DMS 273 treated with DMSO at 0.1 percent for 48 hours (cell line): Measurements from ENCODE around the gene TMEM184A.
A peak's percentile ranks its signal among the peaks of the same experiment; 100 is the strongest.
"Not testable (repeated sequence)": the region's sequence is repeated elsewhere in the genome, so short reads cannot be mapped to it uniquely, and the experiment has no call there.

ENCODE experiments used
- DNase-seq: peaks from one replicate; lab custom pipeline; 2025; lab: John Stamatoyannopoulos, UW

Gene TMEM184A

DNA sequence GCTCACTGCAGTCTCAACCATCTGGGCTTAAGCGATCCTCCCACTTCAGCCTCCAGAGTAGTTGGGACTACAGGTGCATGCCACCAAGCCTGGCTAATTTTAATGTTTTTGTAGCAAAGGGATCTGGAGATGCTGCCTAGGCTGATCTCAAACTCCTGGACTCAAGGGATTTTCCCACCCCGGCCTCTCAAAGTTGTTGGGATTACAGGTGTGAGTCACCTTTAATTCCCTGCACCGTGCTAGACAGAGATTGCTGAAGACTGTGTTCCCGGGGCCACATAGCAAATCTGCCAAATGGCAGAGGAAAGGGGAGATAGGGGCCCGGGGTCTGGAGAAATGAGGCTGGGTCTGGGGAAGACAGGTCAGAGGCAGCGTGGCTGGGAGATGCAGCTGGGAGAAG, 34.5 kb upstream of the TMEM184A start:
- no peak for DNase-seq

DNA sequence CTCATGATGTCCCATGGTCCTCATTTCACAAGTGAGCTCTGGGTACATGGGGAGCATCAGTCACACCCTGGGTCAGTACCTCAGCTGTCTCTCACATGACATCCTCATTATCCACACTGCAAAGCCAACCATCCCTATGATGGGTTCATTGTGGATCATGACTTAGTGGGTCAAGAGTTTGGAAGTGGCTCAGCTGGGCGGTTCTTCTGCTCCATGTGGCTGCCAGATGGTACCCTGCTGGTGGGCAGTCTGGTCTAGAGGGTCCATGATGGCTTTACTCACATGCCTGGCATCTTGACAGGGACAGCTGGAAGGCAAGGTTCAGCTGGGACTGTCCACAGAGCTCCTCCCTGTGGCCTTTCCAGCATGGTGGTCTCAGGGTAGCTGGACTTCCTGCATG, 33.0 kb upstream of the TMEM184A start:
- no peak for DNase-seq

DNA sequence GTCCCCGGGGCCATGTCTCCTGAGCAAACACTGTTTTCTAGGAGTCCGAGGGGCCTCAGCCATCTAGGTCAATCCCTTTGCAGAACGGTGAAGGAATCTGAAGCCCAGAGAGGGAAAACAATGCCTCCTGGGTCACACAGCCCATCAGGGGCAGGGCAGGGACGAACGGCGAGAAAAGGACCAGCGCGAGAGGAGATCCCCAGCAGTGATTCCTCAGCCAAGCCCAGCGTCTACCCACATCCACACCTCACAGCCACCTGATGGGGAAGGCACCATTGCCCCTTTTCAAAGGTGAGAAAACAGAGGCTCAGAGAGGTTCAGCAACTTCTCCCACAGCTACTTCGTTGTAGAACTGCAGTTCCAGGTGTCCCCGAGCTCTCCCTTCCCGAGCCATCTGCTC, 31.7 kb upstream of the TMEM184A start:
- no peak for DNase-seq

DNA sequence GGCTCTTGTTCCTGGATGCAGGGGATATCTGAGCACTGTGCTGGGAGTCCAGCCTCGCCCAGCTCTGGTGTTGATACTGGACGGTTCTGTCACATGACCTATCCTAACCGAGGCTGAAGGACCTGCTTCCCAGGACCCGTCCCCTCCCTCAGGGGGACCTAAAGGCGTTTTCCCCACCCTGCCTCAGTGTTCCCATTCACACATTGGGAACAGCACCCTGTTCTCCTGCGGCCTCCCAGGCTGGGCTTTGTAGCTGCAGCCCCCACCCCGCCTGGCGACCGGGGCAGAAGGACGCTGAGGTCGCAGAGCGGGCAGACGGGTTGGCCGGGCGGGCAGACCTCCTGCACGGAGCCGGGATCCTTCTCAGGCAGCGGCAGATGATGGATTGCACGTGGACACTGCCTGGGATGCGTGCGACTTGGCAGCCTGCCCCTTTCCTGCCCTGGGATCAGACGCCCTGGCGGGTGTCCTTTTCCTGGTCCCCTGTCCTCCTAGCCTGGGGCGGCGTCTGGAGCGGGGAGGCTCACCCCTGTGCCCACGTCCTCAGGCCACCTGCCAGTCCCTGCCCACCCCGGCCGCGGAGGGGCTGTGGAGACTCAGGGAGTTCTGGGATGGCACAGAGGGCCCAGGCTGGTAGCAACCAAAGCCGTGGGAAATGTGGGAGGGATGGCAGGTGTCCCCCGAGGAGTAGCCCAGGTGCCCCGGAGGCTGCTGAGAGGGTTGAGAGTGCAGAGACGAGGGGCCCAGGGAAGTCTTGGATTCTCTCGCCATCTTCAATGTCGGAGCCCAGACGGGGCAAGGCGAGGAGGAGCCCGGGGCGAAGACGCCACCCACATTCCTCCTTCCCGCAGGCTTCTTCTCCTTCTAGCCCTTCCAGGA, 31.1 kb upstream of the TMEM184A start:
- no peak for DNase-seq

DNA sequence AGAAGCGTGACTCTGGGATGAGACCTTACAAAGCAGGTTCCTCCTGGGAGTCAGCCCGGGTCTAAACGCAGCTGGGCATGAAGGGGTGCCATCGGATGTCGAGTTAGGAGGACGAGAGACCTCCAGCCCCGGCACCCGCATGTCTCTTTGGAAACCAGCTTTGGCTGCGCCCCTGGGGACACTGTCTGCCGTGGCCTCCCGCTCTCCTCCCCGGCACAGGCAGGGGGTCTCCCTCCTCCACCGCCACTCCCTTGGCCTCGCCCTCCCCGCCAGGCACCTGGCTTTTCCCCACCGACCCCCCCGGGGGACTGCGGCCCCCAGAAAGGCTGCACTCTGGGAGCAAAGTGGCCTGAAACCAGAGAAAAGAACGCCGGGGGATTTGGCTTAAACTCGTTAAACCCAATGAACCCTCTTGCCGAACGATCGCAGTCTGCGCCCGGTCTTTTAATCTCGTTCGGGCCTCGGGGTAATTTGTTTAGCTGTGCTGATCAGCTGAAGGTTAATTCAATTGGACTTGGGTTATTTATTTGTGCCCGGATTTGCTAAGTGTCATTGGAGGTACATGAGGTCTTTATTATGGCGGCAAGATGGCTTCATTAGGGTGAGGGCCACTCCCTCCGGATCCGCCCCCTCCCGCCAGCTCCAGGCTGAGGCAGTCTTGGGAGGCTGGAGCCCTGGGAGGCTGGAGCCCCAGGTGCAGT, 30.3 kb upstream of the TMEM184A start:
- DNase-seq = no peak

DNA sequence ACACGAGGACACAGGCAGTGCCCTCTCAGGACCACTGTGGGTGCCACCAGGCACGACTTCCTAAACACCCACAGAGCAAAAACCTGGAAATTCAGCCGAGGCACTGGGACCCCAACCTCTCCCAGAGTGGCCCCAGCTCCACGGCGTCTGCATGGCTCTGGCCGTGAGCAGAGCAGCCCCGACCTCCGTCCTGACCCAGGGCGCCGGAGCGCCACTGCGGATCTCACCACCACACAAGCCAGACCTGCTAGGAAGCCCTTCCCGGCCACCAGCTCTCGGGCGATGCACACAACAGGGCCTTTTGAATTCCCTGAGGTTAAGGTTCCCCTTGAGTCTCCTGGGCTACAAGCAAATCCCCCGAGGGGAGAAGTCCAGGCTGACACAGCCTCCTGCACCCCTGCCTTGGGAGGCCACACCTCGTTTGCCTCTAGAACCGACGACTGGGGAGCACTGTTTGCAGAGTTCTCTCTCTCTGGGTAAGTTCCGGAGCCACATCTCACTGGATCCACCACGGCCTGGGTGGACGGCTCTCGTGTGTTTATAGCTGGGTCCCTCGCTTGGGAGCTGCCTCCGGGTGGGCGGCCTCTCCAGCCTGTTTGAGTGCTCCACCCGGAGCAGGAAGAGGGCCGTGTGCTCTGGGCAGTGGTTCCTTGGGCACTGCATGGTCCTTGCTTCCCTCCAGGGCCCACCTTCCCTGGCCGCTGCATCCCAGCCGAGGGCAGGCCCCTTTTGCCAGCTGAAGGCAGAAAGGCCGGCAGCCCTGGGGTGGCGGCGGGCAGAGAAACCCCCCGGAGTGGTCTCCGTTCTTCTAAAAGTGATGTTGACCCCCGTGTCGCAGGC, 29.4 kb upstream of the TMEM184A start:
- no peak for DNase-seq

DNA sequence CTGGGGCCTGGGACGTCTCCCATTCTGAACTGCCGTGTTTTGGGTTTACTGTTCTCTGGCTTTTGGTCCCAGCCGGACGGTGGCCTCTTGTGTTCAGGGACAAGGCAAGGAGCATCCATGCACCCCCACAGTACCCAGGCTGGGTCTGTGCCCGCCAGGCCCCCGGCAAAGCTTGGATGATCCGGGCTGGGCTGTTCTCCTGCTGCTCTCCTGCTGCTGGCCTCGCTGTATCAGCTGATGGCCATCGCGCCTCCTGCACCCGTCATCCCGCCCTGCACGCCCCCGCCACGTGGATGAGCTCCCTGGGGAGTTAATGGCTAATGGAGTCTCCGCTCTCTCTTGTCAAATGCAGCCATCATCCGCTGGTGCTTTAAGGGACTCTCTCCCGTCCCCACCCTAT, 28.7 kb upstream of the TMEM184A start:
- no peak for DNase-seq

DNA sequence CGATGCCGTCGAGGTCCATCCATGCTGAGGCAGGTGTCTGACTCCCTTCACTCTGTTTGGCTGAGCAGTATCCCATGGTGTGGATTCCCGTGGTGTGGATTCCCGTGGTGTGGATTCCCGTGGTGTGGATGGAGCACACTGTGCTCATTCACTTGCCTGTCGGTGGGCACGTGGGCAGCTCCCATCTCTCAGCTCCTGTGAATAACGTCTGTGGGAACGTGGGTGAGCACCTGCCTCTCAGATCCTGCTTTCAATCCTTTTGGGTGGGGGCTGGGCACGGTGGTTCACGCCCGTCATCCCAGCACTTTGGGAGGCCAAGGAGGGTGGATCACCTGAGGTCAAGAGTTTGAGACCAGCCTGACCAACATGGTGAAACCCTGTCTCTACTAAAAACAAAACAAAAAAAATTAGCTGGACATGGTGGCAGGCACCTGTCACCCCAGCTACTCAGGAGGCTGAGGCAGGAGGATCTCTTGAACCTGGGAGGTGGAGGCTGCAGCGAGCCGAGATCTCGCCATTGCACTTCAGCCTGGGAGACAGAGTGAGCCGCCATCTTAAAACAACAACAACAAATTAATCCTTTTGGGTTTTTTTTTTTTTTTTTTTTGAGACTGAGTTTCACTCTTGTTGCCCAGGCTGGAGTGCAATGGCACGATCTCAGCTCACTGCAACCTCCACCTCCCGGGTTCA, 27.4 kb upstream of the TMEM184A start:
- DNase-seq = not testable (repeated sequence)

DNA sequence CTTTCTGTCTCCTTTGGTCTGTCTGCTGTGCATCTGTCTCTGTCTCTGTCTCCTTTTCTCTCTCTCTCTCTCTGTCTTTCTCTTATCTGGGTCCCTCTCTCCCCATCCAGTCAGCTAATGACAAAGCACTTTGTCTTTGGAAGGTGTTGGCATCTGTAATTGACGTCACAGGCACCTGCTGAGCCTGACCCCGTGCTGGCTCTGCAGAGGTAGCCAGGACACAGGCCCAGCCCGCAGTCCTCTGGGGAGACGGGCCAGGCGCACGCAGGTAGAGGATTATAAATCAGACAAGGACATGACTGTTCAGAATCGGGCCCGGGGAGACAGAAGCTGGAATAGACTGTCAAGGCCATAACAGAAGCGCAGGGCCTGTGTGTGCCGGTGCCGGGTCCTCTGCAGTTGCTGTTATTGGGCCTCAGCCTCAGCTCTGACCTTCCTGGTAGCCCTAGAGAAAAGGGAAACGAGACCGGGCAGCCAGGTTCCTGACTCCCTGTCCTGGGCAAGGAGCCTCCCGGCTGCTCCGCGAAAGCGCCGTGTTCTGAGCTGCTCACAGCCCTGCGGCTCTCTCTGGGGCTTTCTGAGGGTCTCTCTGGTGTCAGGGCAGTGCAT, 24.5 kb upstream of the TMEM184A start:
- no peak for DNase-seq

DNA sequence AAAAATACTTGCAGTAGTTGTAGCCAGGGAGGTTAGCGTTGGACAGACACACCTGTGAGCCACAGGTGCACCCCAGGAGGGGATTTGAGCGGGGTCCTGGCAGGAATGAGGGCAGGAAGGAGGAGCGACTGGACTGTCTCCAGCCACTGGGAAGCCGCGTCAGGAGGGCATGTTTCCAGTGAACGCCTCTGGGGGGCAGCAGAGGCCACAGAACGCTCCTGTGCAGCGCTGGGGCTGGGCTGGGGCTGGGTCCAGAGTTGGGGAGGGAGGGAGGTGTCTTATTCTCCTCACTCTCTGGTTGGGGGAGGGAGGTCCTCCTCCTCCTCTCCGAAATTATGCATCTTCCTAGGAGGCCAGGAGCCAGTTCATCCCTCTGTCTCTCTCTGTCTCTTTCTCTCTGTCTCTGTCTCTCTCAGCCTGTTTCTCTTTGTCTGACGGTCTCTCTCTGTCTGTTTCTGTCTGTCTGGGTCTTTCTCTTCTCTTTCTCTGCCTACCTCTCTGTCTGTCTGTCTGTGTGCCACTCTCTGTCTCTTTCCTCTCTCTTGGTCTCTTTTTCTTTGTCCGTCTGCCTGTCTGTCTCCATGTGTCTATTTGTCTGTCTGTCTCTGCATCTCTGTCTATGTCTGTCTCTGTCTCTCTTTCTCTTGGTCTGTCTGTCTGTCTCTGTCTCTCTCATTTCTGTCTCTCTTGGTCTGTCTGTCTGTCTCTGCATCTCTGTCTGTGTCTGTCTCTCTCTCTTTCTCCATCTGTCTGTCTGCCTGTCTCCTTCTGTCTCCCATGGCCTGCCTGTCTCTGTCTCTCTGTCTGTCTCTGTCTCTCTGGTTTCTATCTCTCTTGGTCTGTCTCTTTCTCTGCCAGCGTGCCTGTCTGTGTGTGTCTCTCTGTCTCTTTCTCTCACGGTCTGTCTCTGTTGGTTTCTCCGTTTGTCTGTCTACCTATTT, 23.7 kb upstream of the TMEM184A start:
- DNase-seq = peak; percentile 45

DNA sequence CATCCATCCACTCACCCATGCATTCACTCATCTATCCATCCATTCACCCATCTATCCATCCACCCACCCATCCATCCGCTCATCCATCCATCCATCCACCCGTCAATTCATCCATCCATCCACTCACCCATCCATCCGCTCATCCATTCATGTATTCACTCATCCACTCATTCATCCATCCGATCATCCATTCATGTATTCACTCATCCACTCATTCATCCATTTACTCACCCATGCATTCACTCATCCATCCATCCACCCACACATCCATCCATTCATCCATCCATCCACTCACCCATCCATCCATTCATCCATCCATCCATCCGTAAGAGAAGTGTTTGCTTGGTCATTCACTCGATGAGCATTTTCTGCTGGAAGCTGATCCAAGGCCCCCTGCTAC, 22.5 kb upstream of the TMEM184A start:
- DNase-seq = no peak

DNA sequence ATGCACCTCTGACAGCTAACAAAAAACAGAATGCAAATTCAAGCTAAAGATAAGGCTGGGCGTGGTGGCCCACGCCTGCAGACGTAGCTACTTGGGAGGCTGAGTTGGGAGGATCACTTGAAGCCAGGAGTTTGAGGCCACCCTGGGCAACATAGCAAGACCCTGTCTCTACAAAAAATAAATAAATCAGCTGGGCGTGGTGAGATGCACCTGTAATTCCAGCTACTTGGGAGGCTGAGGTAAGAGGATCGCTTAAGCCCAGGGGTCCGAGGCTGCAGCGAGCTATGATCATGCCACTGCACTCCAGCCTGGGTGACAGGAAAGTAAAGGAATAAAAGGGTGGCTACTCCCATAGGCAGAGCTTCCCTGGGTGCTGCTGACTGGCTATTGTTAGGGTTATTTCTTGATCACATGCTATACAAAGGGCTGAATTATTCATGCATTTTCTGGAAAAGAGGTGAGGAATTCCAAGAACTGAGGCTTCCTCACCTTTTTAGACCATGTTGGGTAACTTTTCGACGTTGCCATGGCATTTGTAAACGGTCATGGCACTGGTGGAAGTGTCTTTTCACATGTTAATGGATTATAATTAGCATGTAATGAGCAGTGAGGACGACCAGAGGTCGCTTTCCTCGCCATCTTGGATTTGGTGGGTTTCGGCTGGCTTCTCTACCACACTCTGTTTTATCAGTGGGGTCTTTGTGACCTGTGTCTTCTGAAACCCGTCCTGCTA, 20.7 kb upstream of the TMEM184A start:
- no peak for DNase-seq

DNA sequence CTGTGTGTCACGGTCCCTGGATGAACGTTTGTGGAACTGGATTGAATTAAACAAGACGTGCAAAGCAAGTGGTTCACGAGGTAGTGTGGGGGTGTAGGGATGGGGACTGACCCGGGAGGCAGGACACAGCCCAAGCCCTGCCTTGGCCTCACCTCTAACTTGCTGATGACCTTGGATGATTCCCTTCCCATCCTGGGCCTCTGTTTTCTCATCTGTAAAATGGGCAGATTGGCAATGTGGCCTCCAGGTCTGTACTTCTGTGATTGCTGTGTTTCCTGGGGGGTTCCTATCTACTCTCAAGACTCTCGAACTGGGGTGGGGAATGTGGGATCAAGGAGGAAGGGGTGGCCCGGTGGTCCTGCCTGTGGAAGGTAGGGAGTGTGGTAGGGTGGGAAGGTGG, 19.8 kb upstream of the TMEM184A start:
- DNase-seq = no peak

DNA sequence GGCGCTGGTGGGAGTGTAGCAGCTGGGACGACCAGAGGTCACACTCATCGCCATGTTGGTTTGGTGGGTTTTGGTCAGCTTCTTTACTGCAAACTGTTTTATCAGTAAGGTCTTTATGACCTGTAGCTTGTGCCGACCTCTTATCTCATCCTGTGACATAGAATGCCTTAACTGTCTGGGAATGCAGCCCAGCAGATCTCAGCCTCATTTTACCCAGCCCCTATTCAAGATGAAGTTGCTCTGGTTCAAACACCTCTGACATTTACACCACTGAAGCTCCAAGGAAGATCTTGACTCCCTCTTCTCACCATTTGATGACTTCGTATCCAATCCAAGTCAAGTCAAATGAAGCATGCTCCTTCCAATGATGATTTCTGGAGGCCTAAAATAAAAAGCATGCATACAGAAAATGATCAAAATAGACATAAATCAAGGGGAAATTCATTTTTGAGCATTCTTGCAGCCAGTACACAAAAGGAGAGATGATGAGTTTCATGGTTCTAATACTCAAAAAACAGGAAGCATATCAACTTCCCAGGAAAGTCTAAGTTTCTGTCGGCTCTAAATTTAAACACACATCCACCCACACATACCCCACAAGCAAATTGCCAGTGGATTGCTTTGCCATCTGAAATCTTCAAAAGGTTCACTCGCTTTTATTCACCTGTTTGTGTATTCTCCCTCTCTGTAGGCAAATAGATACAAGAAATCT, 16.3 kb upstream of the TMEM184A start:
- DNase-seq = no peak

DNA sequence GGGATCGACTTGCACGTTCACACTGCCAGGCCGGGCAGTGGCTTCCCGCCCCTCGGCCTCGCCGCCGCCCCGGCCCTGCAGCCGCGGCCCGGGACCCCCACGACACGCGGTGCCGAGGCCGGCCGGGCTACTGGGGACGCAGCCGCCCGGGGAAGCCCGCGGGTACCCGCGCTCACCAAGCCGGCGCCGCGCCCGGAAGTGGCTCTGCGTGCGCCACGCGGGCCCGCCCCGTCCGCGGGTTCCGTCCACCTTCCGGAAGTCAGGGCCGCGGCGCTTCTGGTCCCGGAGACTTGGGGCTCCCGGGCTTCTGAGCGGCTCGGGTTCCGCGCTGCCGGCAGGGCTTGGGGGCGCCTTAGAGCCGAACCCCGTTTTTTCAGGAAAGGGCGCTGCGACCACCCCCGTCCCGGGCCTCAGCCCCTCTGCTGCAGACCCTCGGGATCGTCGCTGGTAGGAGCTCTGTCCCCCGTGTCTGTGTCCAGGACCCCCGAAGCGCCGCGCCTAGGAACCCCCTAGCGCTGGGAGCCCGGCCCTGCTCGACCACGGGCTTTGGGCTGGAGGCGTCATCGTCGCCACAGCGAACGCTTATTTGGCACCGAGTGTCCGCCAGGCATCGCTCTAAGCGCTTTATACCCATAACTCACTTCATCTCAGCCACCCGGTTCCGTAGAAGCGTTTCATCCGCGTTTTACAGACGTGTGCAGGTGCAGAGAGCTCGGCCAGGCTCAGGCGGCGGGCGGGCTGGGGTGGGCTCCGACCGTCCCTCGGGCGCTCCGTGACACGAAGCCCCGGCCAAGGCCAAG, 14.0 kb upstream of the TMEM184A start, which contains the start of gene PSMG3:
PSMG3 (minus strand) TSS at position 200 of the 800 bp plus-strand sequence. CDS start 693 bp downstream, outside the sequence.
- peak; percentile 68 for DNase-seq

DNA sequence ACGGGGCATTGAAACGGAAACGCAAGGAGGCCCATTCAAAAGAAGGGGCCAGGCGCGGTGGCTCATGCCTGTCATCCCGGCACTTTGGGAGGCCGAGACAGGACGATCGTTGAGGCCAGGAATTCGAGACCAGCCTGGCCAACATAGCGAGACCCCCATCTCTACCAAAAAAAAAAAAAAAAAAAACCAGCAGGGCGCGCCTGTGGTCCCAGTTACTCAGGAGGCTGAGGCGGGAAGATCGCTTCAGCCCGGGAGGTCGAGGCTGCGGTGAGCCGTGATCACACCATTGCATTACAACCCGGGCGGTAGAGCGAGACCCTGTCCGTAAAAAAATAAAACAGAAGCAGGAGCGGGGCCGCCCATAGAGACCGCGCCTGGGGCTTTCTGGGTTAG, 13.4 kb upstream of the TMEM184A start:
- DNase-seq = no peak

DNA sequence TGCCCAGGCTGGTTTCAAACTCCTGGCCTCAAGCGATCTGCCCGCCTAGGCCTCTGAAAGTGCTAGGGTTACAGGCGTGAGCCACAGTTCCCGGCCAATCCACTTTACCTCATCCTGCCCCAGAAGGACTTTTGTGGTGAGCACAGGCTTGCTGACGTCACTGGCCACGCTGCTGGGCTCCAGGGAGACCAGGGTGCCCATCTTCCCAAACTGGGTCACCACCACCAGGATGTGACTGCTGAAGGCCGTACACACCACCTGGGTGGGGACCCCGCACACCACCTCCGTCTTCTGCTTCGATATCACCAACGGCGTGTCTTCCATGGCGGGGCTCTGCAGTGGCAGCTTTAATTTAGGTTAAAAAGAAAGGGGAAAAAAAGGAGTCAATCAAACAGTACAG, 13.0 kb upstream of the TMEM184A start:
- no peak for DNase-seq

DNA sequence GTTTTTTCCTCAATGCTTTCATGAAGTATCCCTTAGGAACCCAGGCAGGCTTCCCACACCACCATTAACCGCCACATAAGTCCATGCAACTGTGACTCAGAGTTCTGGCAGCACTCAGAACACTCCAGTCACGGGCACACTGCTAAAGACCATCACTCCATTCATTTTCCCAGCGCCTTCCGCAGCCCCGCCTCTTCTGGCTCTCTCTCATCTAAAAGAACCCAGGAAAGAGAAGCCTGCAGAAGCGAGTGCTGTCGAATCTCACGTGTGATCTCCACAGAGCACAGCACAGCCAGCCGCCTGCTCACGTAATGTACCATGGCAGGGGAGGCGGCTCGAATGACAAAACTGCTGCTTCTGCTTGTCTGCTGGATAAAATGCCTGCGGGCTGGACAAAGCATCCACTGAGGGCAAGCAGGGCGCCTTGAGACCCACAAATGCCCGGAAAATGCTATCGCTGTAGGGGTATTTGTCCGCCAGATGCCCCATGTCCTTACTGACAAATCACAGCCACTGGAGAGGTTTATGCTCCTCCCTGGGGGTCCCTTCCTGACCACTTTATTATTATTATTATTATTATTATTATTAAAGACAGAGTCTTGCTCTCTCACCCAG, 12.0 kb upstream of the TMEM184A start:
- no peak for DNase-seq
